GM13976 (cell line): ENCODE results near the gene RASGEF1B.

ENCODE experiments used
- DNase-seq: peaks from one replicate; pipeline ENCODE4 v3.0.0; 2012; ENCODE audit warnings: low spot score
- CTCF ChIP-seq: IDR thresholded peaks from 2 replicates; pipeline ENCODE4 v1.5.1; 2012; ENCODE audit warnings: borderline replicate concordance, mild to moderate bottlenecking; ENCODE audit not compliant: insufficient read depth; ENCODE audit errors: extremely low read depth, missing control alignments, control extremely low read depth
- in situ Hi-C: fragments of 300-500 bp; cut with MboI; formaldehyde crosslinking; loops from one replicate; pipeline ENCODE4 v1.12.0; 2022; ENCODE audit warnings: low sequenced_read_pairs, mixed read lengths, inconsistent platforms; ENCODE audit not compliant: unreplicated experiment

The RASGEF1B gene

DNA sequence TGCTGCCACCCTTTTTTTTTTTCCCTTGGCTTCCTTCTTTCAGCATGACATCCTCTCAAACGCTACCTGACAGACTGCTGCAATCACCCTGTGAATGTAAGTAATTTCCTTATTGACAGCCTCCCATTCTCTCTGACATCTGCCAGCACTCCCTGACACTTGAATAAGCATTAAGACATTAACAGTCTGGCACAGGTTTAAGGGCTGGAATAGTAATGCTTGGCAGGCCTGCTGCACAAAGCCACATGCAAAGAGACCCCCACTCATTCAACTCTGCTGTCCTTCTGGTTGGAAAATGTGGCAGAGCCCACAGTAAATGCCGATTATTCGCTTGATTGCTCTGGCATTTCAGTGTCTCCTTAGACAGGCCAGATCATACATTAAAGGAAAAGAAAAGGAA is 28.1 kb upstream of the RASGEF1B start:
- TF ChIP-seq CTCF: no peak
- no peak for DNase-seq
- in situ Hi-C loops: no loop called here

DNA sequence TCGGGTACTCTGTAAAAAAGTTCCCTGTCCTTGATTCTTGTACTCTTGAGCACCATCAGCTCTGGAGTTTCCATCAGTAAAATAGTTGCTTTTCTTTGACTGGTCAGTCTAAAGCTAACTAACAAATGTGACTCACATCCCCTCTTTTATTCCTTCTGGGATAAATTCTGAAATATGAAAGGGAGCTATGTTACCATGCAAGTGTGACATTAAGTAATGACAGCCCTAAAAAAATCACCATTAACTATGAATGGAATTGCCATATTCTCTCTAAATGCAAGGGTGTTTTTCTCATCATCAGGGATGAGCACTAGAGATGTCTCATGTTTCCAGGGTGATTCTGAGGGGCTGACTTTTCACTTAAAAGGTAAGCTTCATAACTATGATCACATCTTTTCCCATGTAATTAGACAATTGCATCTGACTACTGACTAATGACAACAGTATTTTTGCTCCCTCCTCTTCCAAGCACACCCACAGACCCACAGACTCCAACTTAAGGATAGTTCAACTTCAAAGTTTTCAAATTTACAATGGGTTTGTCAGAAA is 26.9 kb upstream of the RASGEF1B start:
- in situ Hi-C loops: no loop called here
- no peak for DNase-seq
- no peak for TF ChIP-seq CTCF

DNA sequence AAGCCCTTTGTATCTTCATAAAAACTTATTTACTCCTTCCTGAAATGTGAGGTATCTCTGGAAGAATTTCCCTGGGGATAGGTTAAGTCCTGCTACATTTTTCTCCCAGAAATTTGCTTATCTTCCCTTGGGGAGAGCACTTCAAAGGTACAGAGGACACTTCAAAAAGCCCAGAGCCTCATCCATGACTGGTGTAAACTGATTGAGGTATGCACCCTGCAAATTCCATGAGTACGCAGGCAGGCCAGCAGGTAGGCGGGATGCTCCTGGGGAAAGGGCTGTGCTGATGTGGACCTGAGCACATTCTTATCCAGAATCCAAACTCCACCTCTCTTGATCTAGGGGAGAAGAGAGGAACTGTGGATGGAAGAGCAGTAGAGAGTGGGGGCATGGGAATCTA is 26.3 kb upstream of the RASGEF1B start:
- DNase-seq: no peak
- in situ Hi-C loops: no loop called here
- TF ChIP-seq CTCF: no peak

- no peak for TF ChIP-seq CTCF
- in situ Hi-C loops: no loop called here
- no peak for DNase-seq
These were observed 23.6 kb upstream of the RASGEF1B start for GRCh38 chr4:81495345-81495744.

- peak; percentile 48 for DNase-seq
- TF ChIP-seq CTCF: no peak
- in situ Hi-C loops: no loop called here
These were observed 22.3 kb upstream of the RASGEF1B start for GRCh38 chr4:81494031-81494431.

DNA sequence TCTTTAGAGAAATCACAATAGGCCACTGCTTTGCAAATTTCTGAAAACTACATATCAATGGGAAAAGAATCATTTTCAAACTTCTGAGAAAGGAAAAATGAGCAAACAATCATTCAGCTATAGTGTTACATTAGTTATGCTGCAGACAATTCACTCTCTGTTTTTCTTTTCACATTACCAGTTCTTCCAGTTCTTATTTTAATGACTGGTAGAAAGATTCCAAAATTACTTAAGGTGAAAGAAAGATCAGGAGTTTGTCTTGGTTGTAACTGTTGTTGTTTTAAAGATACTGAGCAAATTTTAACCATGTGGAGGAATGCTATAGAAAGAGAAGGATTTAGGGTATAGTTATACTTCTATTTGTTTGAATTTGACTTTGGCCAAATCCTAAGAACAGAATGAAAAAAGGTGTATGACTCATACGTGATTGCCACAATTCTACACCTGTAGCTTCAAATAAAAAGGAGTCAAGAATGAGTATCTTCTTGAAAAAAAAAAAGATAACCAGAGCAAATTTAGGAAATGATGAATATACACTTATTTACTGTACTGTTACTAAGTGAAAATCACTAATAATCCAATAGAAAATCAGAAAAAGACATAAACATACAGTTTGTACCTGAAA is 21.0 kb upstream of the RASGEF1B start:
- TF ChIP-seq CTCF: no peak
- no peak for DNase-seq
- in situ Hi-C loops: no loop called here

GRCh38 chr4:81491943-81492342 is 20.2 kb upstream of the RASGEF1B start:
- DNase-seq: no peak
- in situ Hi-C loops: no loop called here
- TF ChIP-seq CTCF: no peak
